H54 (cell line): ENCODE data around the gene ACBD7.

ENCODE experiments used
- DNase-seq: peaks from one replicate; pipeline ENCODE4 v3.0.0; 2011; ENCODE audit warnings: low spot score, mixed read lengths; ENCODE audit not compliant: insufficient read length
- FAIRE-seq: peaks from 3 replicates; lab custom pipeline; 2011; peaks lifted over from hg19 to GRCh38; lab: Jason Lieb, UNC
- POLR2A ChIP-seq: IDR thresholded peaks from 2 replicates; pipeline ENCODE4 v1.6.1; 2011; ENCODE audit warnings: low read depth, mild to moderate bottlenecking, low read length

ACBD7 gene

GRCh38 chr10:15060638-15061037, 27.9 kb downstream of the ACBD7 start:
- DNase-seq (no peak), FAIRE-seq (no peak)
- TF ChIP-seq POLR2A, result no peak

GRCh38 chr10:15059914-15060313, 28.7 kb downstream of the ACBD7 start:
- TF ChIP-seq POLR2A, result no peak
- DNase-seq, result no peak
- no peak for FAIRE-seq

- FAIRE-seq, result no peak
- no peak for TF ChIP-seq POLR2A
- DNase-seq, result no peak
These were observed 29.9 kb downstream of the ACBD7 start for GRCh38 chr10:15058689-15059088.

GRCh38 chr10:15053061-15053460, 35.5 kb downstream of the ACBD7 start:
- DNase-seq, result no peak
- TF ChIP-seq POLR2A, result no peak
- no peak for FAIRE-seq

GRCh38 chr10:15052121-15052520, 36.5 kb downstream of the ACBD7 start:
- DNase-seq (no peak), FAIRE-seq (no peak)
- TF ChIP-seq POLR2A, result no peak

- no peak for TF ChIP-seq POLR2A
- DNase-seq, result no peak
- FAIRE-seq, result no peak
These were observed 39.0 kb downstream of the ACBD7 start for GRCh38 chr10:15049533-15049932.

- DNase-seq (no peak), FAIRE-seq (no peak)
- TF ChIP-seq POLR2A, result no peak
These were observed 42.0 kb downstream of the ACBD7 start for GRCh38 chr10:15046626-15047025.

- no peak for DNase-seq
- TF ChIP-seq POLR2A, result no peak
- FAIRE-seq, result no peak
These were observed 43.2 kb downstream of the ACBD7 start for GRCh38 chr10:15045380-15045779.

- TF ChIP-seq POLR2A, result no peak
- DNase-seq (no peak), FAIRE-seq (no peak)
These were observed 44.9 kb downstream of the ACBD7 start, which contains the start of gene OLAH for GRCh38 chr10:15043674-15044073. TSS of gene OLAH (plus strand) at chr10:15043943. CDS start at chr10:15047289, 3,346 bp downstream.

- TF ChIP-seq POLR2A, result no peak
- DNase-seq (no peak), FAIRE-seq (no peak)
These were observed 50.2 kb downstream of the ACBD7 start for GRCh38 chr10:15038416-15038815.

- no peak for FAIRE-seq
- no peak for TF ChIP-seq POLR2A
These were observed 50.9 kb downstream of the ACBD7 start for GRCh38 chr10:15037691-15038090.

GRCh38 chr10:15035385-15036301, 52.9 kb downstream of the ACBD7 start:
- no peak for FAIRE-seq
- DNase-seq, result no peak
- TF ChIP-seq POLR2A, result no peak

More at GRCh38 chr10:15037691-15038090, 50.9 kb downstream of the ACBD7 start:
- no peak for DNase-seq

GRCh38 chr10:15027741-15028140, 60.8 kb downstream of the ACBD7 start:
- no peak for TF ChIP-seq POLR2A
- FAIRE-seq, result no peak

More at GRCh38 chr10:15027741-15028140, 60.8 kb downstream of the ACBD7 start:
- DNase-seq, result no peak
